ENCODE measurements around the gene NTNG1.

- TF ChIP-seq CTCF (IDR thresholded peaks at IDR 0.05) (no peak), EZH2phosphoT487 (IDR thresholded peaks at IDR 0.05) (no peak), EZH2 (IDR thresholded peaks at IDR 0.05) (no peak)
Measured at GRCh38 chr1:107439567-107439966, 298.7 kb downstream of the NTNG1 start.

Measured in neural progenitor cell (in vitro differentiated cells).